Measurements from ENCODE around the gene GK. TPM values are rescaled to one million over a fixed set of nuclear protein-coding genes. Genes with fewer than 3 reads are reported as not detected.
"Not testable (repeated sequence)": the region's sequence is repeated elsewhere in the genome, so short reads cannot be mapped to it uniquely, and the experiment has no call there.

GK gene
- total and polyA plus RNA-seq, 10 donors, result 3.5 to 55.4 (median 18.1) TPM

DNA sequence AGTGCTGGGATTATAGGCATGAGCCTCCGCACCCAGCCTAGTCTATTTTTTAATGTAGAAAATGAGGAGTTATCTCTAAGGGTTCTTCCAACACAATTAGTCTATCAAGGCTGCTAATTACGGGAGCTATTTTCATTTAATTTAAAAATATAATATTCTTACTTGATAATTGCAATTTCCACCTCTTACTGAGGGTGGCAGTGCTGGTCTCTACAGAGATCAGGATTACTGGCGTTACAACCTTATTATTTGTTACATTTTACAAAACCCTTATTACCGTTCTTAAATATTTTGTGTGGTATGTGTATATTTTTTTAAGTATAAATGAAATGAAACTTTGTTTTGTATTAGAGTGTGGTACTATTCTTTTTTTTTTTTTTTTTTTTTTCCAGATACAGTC, 17.6 kb upstream of the GK start:
- Histone ChIP-seq H3K27ac (no peak overlapping the region), H3K27me3 (replicated peaks in 1 of 7) (no peaks in the 10 kb centered on the region), H3K4me3 (no peak overlapping the region), H3K4me1 (no peaks in the 10 kb centered on the region), H3K9me3 (no peaks in the 10 kb centered on the region), H3K36me3 (no peaks in the 10 kb centered on the region)
- 38 to 59% (median 46%) methylated on average over 4 of the region's 4 CpGs for WGBS, 5 donors
- intact Hi-C loops (cut with DNase I; ENCODE audit: low total_unique reads), result no loop called here
- TF ChIP-seq CTCF (IDR thresholded peaks at IDR 0.05 in 8 of 11, conservative IDR thresholded peaks at IDR 0.05 in 3 of 11) (peak in 3 of 11 experiments; percentile 23 to 37 (median 24)), POLR2AphosphoS5 (IDR thresholded peaks at IDR 0.05) (no peak)
- no peak for DNase-seq

DNA sequence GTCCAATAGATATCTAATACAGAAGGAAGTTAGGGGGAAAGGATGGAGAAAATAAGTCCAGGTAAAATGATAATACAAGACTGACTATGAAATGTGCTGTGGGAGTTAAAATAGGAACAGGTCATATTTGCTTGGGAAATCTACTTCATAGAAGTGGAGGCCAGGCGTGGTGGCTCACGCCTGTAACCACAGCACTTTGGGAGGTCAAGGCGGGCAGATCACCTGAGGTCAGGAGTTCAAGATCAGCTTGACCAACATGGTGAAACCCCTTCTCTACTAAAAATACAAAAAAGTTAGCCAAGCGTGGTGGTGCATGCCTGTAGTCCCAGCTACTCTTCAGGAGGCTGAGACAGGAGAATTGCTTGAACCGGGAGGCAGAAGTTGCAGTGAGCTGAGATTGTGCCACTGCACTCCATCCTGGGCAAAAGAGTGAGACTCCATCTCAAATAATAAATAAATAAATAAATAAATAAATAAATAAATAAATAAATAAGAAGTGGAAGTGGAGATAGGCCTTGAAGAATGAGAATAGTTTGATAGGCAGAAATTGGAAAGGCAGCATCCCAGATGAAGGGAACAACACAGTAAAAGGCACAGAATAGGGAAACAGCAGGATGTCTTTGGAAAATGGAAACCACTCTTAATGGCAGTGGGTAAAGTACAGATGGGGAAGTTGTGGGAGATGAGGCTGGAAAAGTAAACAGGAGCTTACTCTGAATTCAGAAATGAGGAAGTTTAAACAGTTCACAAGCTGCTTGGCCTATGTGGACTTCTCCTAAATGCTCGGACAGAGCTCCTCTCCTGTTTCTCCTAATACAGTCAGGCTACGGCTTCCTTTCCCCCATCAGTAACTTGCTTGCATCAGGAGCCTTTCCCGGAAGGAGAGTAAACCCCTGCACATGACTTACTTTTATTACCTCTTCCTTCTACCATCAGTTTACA, 15.1 kb upstream of the GK start:
- H3K27ac ChIP-seq, result peak overlapping the region in 5 of 8 donors; percentile 20 to 81 (median 61)
- H3K36me3 ChIP-seq, result no peaks in the 10 kb centered on the region
- TF ChIP-seq POLR2A (IDR thresholded peaks at IDR 0.05) (no peak), CTCF (IDR thresholded peaks at IDR 0.05 in 8 of 11, conservative IDR thresholded peaks at IDR 0.05 in 3 of 11) (no peak), POLR2AphosphoS5 (IDR thresholded peaks at IDR 0.05) (no peak)
- peak overlapping the region in 1 of 8 donors; percentile 30 for H3K4me3 ChIP-seq
- intact Hi-C loops (cut with DNase I; ENCODE audit: low total_unique reads), result no loop called here
- 60 to 79% (median 74%) methylated on average over 8 of the region's 8 CpGs for WGBS, 5 donors
- no peaks in the 10 kb centered on the region for H3K9me3 ChIP-seq
- DNase-seq, result no peak
- H3K4me1 ChIP-seq, result no peaks in the 10 kb centered on the region
- H3K27me3 ChIP-seq (replicated peaks in 1 of 7), result no peaks in the 10 kb centered on the region

DNA sequence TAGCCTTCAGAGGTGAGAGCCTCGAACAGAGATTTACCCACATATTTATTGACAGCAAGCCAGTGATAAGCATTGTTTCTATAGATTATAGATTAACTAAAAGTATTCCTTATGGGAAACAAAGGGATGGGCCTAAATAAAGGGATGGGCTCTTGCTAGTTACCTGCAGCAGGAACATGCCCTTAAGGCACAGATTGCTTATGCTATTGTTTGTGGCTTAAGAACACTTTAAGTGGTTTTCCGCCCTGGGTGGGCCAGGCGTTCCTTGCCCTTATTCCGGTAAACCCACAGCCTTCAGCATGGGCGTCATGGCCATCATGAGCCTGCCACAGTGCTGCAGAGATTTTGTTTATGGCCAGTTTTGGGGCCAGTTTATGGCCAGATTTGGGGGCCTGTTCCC, 13.5 kb upstream of the GK start:
- DNase-seq; intact Hi-C loops (cut with DNase I; ENCODE audit: low total_unique reads); H3K4me1 ChIP-seq; H3K9me3 ChIP-seq; H3K36me3 ChIP-seq; H3K27me3 ChIP-seq (replicated peaks in 1 of 7); H3K4me3 ChIP-seq: not testable (repeated sequence)
- peak overlapping the region in 2 of 8 donors; percentile 77 to 81 for H3K27ac ChIP-seq
- 75 to 98% (median 85%) methylated on average over 2 to 5 of the region's 5 CpGs for WGBS, 5 donors

DNA sequence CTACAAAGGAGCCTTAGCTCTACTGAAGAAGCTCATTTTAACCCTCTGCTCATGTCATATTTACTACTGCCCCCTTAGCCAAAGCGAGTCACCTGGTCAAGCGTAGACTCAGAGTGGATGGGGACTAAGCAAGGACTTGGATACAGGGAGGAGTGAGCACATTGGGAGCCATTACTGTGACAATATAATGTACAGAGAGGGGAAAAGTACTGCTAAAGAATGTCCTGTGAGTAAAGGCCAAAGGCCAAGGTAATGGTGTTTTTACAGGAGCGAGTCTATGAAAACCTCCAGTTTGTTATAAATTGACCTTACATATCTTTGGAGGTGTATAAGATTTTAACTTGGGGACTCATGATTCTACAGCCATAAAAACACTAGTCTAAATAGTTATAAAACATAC, 10.6 kb upstream of the GK start:
- TF ChIP-seq CTCF (IDR thresholded peaks at IDR 0.05 in 8 of 11, conservative IDR thresholded peaks at IDR 0.05 in 3 of 11), result no peak
- TF ChIP-seq POLR2A (IDR thresholded peaks at IDR 0.05), result no peak
- TF ChIP-seq POLR2AphosphoS5 (IDR thresholded peaks at IDR 0.05), result no peak
- peak overlapping the region in 1 of 8 donors; percentile 43 for H3K4me3 ChIP-seq
- no peaks in the 10 kb centered on the region for H3K4me1 ChIP-seq
- peak overlapping the region in 7 of 8 donors; percentile 42 to 86 (median 70) for H3K27ac ChIP-seq
- intact Hi-C loops (cut with DNase I; ENCODE audit: low total_unique reads), result no loop called here
- no peaks in the 10 kb centered on the region for H3K9me3 ChIP-seq
- DNase-seq, result no peak
- 82 to 94% (median 87%) methylated on average over 3 of the region's 3 CpGs for WGBS, 5 donors
- H3K36me3 ChIP-seq, result no peaks in the 10 kb centered on the region
- H3K27me3 ChIP-seq (replicated peaks in 1 of 7), result no peaks in the 10 kb centered on the region

Measured in spleen (tissue), 11 donors.